ENCODE data around the gene BAAT. TPM values are rescaled to one million over a fixed set of nuclear protein-coding genes. Genes with fewer than 3 reads are reported as not detected.
A peak's percentile ranks its signal among the peaks of the same experiment; 100 is the strongest.

Gene BAAT
- total and polyA plus RNA-seq, 2 donors from 2014 or later, result 0.09 to 0.15 TPM

DNA sequence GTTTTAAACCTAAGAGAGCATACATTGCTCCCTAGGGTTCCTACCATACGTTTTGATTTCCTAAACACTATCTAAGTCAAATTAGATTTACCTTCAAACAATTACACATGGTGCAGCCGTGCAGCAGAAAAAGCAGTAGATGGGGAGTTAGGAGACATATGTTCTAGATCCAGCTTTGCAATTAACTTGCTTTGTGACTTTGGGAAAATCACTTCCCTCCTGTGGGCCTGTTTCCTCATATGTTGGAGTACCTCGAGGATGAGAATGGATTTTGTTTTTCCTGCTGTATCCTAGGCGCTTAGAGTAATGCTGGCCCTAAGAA lies 12.9 kb upstream of the BAAT start:
- H3K9me3 ChIP-seq (ENCODE audit: control insufficient read depth in 2 of 3, insufficient read depth in 1 of 3, low read length in 3 of 3), result peaks cover 0 to 3% (median 0%) of the 10 kb centered on the region in 3 donors
- intact Hi-C loops (cut with DNase I), result no loop called here
- DNase-seq (no peak), FAIRE-seq (no peak)
- peaks cover 3 to 8% (median 8%) of the 10 kb centered on the region in 3 donors for H3K4me1 ChIP-seq (ENCODE audit: control insufficient read depth in 2 of 3, insufficient read depth in 2 of 3, low read depth in 1 of 3, low read length in 3 of 3)
- peak overlapping the region in 1 of 2 donors; percentile 84 for H3K27ac ChIP-seq (ENCODE audit: low read depth in 2 of 2, low read length in 2 of 2)
- H3K9ac ChIP-seq (ENCODE audit: low read length in 3 of 3), result peak overlapping the region; percentile 93 to 100 (median 97)
- H3K36me3 ChIP-seq (ENCODE audit: control insufficient read depth in 2 of 3, insufficient read depth in 3 of 3, low read length in 3 of 3), result peaks cover 7 to 19% (median 15%) of the 10 kb centered on the region in 3 donors
- H3K27me3 ChIP-seq (ENCODE audit: control insufficient read depth, insufficient read depth, low read length), result no peaks in the 10 kb centered on the region
- TF ChIP-seq, protein P1, sequence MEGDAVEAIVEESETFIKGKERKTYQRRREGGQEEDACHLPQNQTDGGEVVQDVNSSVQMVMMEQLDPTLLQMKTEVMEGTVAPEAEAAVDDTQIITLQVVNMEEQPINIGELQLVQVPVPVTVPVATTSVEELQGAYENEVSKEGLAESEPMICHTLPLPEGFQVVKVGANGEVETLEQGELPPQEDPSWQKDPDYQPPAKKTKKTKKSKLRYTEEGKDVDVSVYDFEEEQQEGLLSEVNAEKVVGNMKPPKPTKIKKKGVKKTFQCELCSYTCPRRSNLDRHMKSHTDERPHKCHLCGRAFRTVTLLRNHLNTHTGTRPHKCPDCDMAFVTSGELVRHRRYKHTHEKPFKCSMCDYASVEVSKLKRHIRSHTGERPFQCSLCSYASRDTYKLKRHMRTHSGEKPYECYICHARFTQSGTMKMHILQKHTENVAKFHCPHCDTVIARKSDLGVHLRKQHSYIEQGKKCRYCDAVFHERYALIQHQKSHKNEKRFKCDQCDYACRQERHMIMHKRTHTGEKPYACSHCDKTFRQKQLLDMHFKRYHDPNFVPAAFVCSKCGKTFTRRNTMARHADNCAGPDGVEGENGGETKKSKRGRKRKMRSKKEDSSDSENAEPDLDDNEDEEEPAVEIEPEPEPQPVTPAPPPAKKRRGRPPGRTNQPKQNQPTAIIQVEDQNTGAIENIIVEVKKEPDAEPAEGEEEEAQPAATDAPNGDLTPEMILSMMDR (IDR thresholded peaks at IDR 0.05; ENCODE audit: borderline replicate concordance, extremely low read depth, insufficient read depth), result no peak
- H3K4me3 ChIP-seq (ENCODE audit: low read length in 3 of 3), result peak overlapping the region; percentile 96 to 99 (median 97)

DNA sequence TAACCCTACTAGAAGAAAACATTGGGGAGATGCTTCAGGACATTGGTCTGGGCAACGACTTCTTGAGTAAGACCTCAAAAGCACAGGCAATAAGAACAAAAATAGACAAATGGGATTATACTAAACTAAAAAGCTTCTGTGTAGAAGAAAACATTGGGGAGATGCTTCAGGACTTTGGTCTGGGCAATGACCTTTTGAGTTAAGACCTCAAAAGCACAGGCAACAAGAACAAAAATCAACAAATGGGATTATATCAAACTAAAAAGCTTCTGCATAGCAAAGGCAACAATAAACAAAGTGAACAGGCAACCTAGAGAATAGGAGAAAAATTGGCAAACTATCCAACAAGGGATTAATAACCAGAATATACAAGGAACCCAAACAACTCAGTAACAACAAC lies 9.9 kb upstream of the BAAT start:
- FAIRE-seq (no peak), DNase-seq (no peak)
- TF ChIP-seq, protein P1 (IDR thresholded peaks at IDR 0.05; ENCODE audit: borderline replicate concordance, extremely low read depth, insufficient read depth), result no peak

DNA sequence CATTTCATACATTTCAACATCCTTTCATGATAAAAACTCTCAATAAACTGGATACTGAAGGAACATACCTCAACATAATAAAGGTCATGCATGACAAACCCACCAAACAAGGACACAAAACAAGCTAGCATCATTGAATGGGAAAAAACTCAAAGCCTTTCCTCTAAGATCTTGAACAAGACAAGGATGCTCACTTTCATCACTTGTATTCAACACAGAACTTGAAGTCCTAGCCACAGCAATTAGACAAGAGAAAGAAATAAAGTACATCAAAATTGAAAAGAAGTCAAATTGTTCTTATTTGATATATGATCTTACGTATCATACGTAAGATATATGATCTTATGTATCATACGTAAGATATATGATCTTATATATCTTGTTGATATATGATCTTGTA lies 8.3 kb upstream of the BAAT start:
- FAIRE-seq, result no peak
- intact Hi-C loops (cut with DNase I), result no loop called here
- Histone ChIP-seq H3K4me1 (ENCODE audit: control insufficient read depth in 2 of 3, insufficient read depth in 2 of 3, low read depth in 1 of 3, low read length in 3 of 3) (no peaks in the 10 kb centered on the region), H3K4me3 (ENCODE audit: low read length in 3 of 3) (no peak overlapping the region), H3K36me3 (ENCODE audit: control insufficient read depth in 2 of 3, insufficient read depth in 3 of 3, low read length in 3 of 3) (peaks cover 0 to 14% (median 5%) of the 10 kb centered on the region in 3 donors), H3K27me3 (ENCODE audit: control insufficient read depth, insufficient read depth, low read length) (no peaks in the 10 kb centered on the region), H3K9me3 (ENCODE audit: control insufficient read depth in 2 of 3, insufficient read depth in 1 of 3, low read length in 3 of 3) (peaks cover 0 to 3% (median 0%) of the 10 kb centered on the region in 3 donors), H3K9ac (ENCODE audit: low read length in 3 of 3) (no peak overlapping the region), H3K27ac (ENCODE audit: low read depth in 2 of 2, low read length in 2 of 2) (no peak overlapping the region)
- TF ChIP-seq, protein P1 (IDR thresholded peaks at IDR 0.05; ENCODE audit: borderline replicate concordance, extremely low read depth, insufficient read depth), result no peak
- DNase-seq, result no peak

More for the DNA sequence above, 9.9 kb upstream of the BAAT start:
- Histone ChIP-seq H3K9me3 (ENCODE audit: control insufficient read depth in 2 of 3, insufficient read depth in 1 of 3, low read length in 3 of 3) (peaks cover 0 to 3% (median 0%) of the 10 kb centered on the region in 3 donors), H3K9ac (ENCODE audit: low read length in 3 of 3) (no peak overlapping the region), H3K36me3 (ENCODE audit: control insufficient read depth in 2 of 3, insufficient read depth in 3 of 3, low read length in 3 of 3) (peaks cover 0 to 7% (median 5%) of the 10 kb centered on the region in 3 donors), H3K4me1 (ENCODE audit: control insufficient read depth in 2 of 3, insufficient read depth in 2 of 3, low read depth in 1 of 3, low read length in 3 of 3) (no peaks in the 10 kb centered on the region), H3K4me3 (ENCODE audit: low read length in 3 of 3) (no peak overlapping the region), H3K27ac (ENCODE audit: low read depth in 2 of 2, low read length in 2 of 2) (no peak overlapping the region), H3K27me3 (ENCODE audit: control insufficient read depth, insufficient read depth, low read length) (no peaks in the 10 kb centered on the region)
- intact Hi-C loops (cut with DNase I), result no loop called here

DNA sequence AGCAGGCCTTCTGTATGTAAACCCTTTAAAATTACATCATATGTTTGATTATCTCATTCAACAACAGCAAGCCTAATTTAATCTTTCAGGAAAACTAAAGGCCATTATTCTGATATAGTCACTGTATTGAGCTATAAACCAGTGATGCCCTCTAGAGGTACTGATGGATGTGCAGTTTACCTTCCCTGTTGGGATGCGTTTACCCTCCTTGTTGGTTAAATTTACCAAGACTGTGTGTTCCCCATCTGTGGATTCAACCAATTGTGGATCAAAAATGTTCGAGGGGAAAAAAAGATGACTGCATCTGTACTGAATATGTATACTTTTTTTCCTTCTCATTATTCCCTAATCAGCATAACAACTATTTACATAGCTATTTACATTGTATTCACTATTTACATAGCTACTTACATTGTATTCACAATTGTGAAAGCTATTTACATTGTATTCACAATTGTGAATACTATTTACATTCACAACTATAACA lies 3.7 kb upstream of the BAAT start:
- intact Hi-C loops (cut with DNase I), result no loop called here
- no peaks in the 10 kb centered on the region for H3K4me1 ChIP-seq (ENCODE audit: control insufficient read depth in 2 of 3, insufficient read depth in 2 of 3, low read depth in 1 of 3, low read length in 3 of 3)
- no peak overlapping the region for H3K9ac ChIP-seq (ENCODE audit: low read length in 3 of 3)
- H3K27ac ChIP-seq (ENCODE audit: low read depth in 2 of 2, low read length in 2 of 2), result no peak overlapping the region
- no peaks in the 10 kb centered on the region for H3K27me3 ChIP-seq (ENCODE audit: control insufficient read depth, insufficient read depth, low read length)
- DNase-seq (no peak), FAIRE-seq (no peak)
- peaks cover 0 to 7% (median 0%) of the 10 kb centered on the region in 3 donors for H3K9me3 ChIP-seq (ENCODE audit: control insufficient read depth in 2 of 3, insufficient read depth in 1 of 3, low read length in 3 of 3)
- no peak overlapping the region for H3K4me3 ChIP-seq (ENCODE audit: low read length in 3 of 3)
- H3K36me3 ChIP-seq (ENCODE audit: control insufficient read depth in 2 of 3, insufficient read depth in 3 of 3, low read length in 3 of 3), result peaks cover 0 to 14% (median 5%) of the 10 kb centered on the region in 3 donors
- TF ChIP-seq, protein P1 (IDR thresholded peaks at IDR 0.05; ENCODE audit: borderline replicate concordance, extremely low read depth, insufficient read depth), result peak; percentile 23
